22Rv1 (cell line): Measurements from ENCODE around the gene PNPLA5.

Experiments used
- H3K27ac ChIP-seq: fragments of 450-650 bp; 2 replicates; pipeline ENCODE4 v1.5.1; 2017
- CTCF ChIP-seq: fragments of 450-650 bp; IDR thresholded peaks from 2 replicates; pipeline ENCODE4 v1.5.1; 2017; ENCODE audit warnings: mild to moderate bottlenecking
- ZFX ChIP-seq: fragments of 450-650 bp; IDR thresholded peaks from 2 replicates; pipeline ENCODE4 v1.6.1; 2017; ENCODE audit warnings: antibody characterized with exemption, borderline replicate concordance

PNPLA5 gene

GRCh38 chr22:43889860-43890253, 2.0 kb downstream of the PNPLA5 start:
- TF ChIP-seq CTCF (no peak), ZFX (no peak)
- no peak overlapping the region for H3K27ac ChIP-seq

- no peak for TF ChIP-seq ZFX
- no peak for TF ChIP-seq CTCF
- H3K27ac ChIP-seq: no peak overlapping the region
Observed at GRCh38 chr22:43889201-43889859, 2.5 kb downstream of the PNPLA5 start.

- no peak overlapping the region for H3K27ac ChIP-seq
- TF ChIP-seq CTCF (no peak), ZFX (no peak)
Observed at GRCh38 chr22:43888740-43889139, 3.1 kb downstream of the PNPLA5 start.

GRCh38 chr22:43887391-43887790, 4.4 kb downstream of the PNPLA5 start:
- H3K27ac ChIP-seq: no peak overlapping the region
- TF ChIP-seq ZFX (no peak), CTCF (no peak)

- H3K27ac ChIP-seq: no peak overlapping the region
- TF ChIP-seq ZFX (no peak), CTCF (no peak)
Observed at GRCh38 chr22:43886231-43886630, 5.6 kb downstream of the PNPLA5 start.

GRCh38 chr22:43885786-43886185, 6.0 kb downstream of the PNPLA5 start:
- no peak overlapping the region for H3K27ac ChIP-seq
- TF ChIP-seq CTCF: no peak
- TF ChIP-seq ZFX: no peak

- TF ChIP-seq CTCF (peak; percentile 6), ZFX (no peak)
- no peak overlapping the region for H3K27ac ChIP-seq
Observed at GRCh38 chr22:43885319-43885671, 6.5 kb downstream of the PNPLA5 start.
